MG63 (cell line): ENCODE data around the gene TNFSF15. TPM values are rescaled to one million over a fixed set of nuclear protein-coding genes. Genes with fewer than 3 reads are reported as not detected.

ENCODE experiments used
- DNase-seq: peaks from one replicate; pipeline ENCODE4 v3.0.0-alpha.2; 2020
- H3K27me3 ChIP-seq: fragments of 250-450 bp; sonication (Bioruptor Pico); 2 replicates; pipeline ENCODE4 v1.5.1; 2020; ENCODE audit warnings: mild to moderate bottlenecking, moderate library complexity
- H3K36me3 ChIP-seq: fragments of 250-450 bp; sonication (Bioruptor Pico); 2 replicates; pipeline ENCODE4 v1.5.1; 2020; ENCODE audit warnings: mild to moderate bottlenecking, moderate library complexity
- H3K4me3 ChIP-seq: fragments of 250-450 bp; sonication (Bioruptor Pico); 2 replicates; pipeline ENCODE4 v1.5.1; 2020; ENCODE audit warnings: mild to moderate bottlenecking, moderate library complexity
- H3K9me3 ChIP-seq: fragments of 250-450 bp; sonication (Bioruptor Pico); 2 replicates; pipeline ENCODE4 v1.5.1; 2020; ENCODE audit warnings: mild to moderate bottlenecking, moderate library complexity
- total RNA-seq: library from RNA; depleted of rRNA; stranded (reverse); fragments of >200 nt; shearing (Covaris generic); gene quantifications from 2 replicates; pipeline ENCODE4 v1.2.3, GENCODE V29; 2014; ENCODE audit warnings: low replicate concordance; rRNA removed

TNFSF15 gene
- total RNA-seq, result 0.20 and 0.42 TPM in 2 replicates

GRCh38 chr9:114805670-114806525 lies at the start of gene TNFSF15:
Gene TNFSF15, minus strand, starts transcription at chr9:114806039. Its CDS starts 27 bp downstream, at chr9:114806012.
- Histone ChIP-seq H3K9me3 (no peaks in the 10 kb centered on the region), H3K4me3 (no peak within 1 kb of the TSS), H3K36me3 (no peaks in the 10 kb centered on the region), H3K27me3 (no peaks in the 10 kb centered on the region)
- DNase-seq, result no peak

- no peaks in the 10 kb centered on the region for H3K36me3 ChIP-seq
- no peak overlapping the region for H3K4me3 ChIP-seq
- DNase-seq, result peak; percentile 74
- no peaks in the 10 kb centered on the region; the same call in 1 of the 2 replicates for H3K27me3 ChIP-seq
- H3K9me3 ChIP-seq, result 0 out of 2 replicates have a peak, but pooled peaks cover 4% of the 10 kb centered on the region
These were observed 49.6 kb upstream of the TNFSF15 start for GRCh38 chr9:114855488-114855887.

- H3K36me3 ChIP-seq, result no peaks in the 10 kb centered on the region
- no peaks in the 10 kb centered on the region; the same call in 1 of the 2 replicates for H3K27me3 ChIP-seq
- 0 out of 2 replicates have a peak, but pooled peaks cover 4% of the 10 kb centered on the region for H3K9me3 ChIP-seq
- DNase-seq, result no peak
- no peak overlapping the region for H3K4me3 ChIP-seq
These were observed 49.0 kb upstream of the TNFSF15 start for GRCh38 chr9:114854736-114855355.

GRCh38 chr9:114853071-114853855 lies 47.4 kb upstream of the TNFSF15 start:
- 0 out of 2 replicates have a peak, but pooled peaks cover 1% of the 10 kb centered on the region for H3K9me3 ChIP-seq
- H3K27me3 ChIP-seq, result no peaks in the 10 kb centered on the region
- DNase-seq, result no peak
- H3K4me3 ChIP-seq, result no peak overlapping the region
- H3K36me3 ChIP-seq, result no peaks in the 10 kb centered on the region

- Histone ChIP-seq H3K4me3 (no peak overlapping the region), H3K36me3 (no peaks in the 10 kb centered on the region), H3K27me3 (no peaks in the 10 kb centered on the region), H3K9me3 (no peaks in the 10 kb centered on the region)
- DNase-seq, result no peak
These were observed 46.3 kb upstream of the TNFSF15 start for GRCh38 chr9:114852050-114852594.

GRCh38 chr9:114851306-114851705 lies 45.5 kb upstream of the TNFSF15 start:
- no peak for DNase-seq
- H3K36me3 ChIP-seq, result no peaks in the 10 kb centered on the region
- no peaks in the 10 kb centered on the region for H3K9me3 ChIP-seq
- no peak overlapping the region for H3K4me3 ChIP-seq
- no peaks in the 10 kb centered on the region for H3K27me3 ChIP-seq

- Histone ChIP-seq H3K9me3 (no peaks in the 10 kb centered on the region), H3K36me3 (no peaks in the 10 kb centered on the region), H3K27me3 (no peaks in the 10 kb centered on the region), H3K4me3 (no peak overlapping the region)
- DNase-seq, result peak; percentile 12
These were observed 45.0 kb upstream of the TNFSF15 start for GRCh38 chr9:114850871-114851270.

GRCh38 chr9:114849450-114849849 lies 43.6 kb upstream of the TNFSF15 start:
- H3K36me3 ChIP-seq, result no peaks in the 10 kb centered on the region
- no peak for DNase-seq
- H3K4me3 ChIP-seq, result no peak overlapping the region
- H3K27me3 ChIP-seq, result no peaks in the 10 kb centered on the region
- no peaks in the 10 kb centered on the region for H3K9me3 ChIP-seq

- no peak overlapping the region for H3K4me3 ChIP-seq
- H3K36me3 ChIP-seq, result no peaks in the 10 kb centered on the region
- no peaks in the 10 kb centered on the region for H3K27me3 ChIP-seq
- DNase-seq, result no peak
- no peaks in the 10 kb centered on the region; the same call in 1 of the 2 replicates for H3K9me3 ChIP-seq
These were observed 41.9 kb upstream of the TNFSF15 start for GRCh38 chr9:114847492-114848417.

GRCh38 chr9:114845373-114845772 lies 39.5 kb upstream of the TNFSF15 start:
- H3K27me3 ChIP-seq, result no peaks in the 10 kb centered on the region
- DNase-seq, result no peak
- no peak overlapping the region for H3K4me3 ChIP-seq
- H3K36me3 ChIP-seq, result no peaks in the 10 kb centered on the region
- H3K9me3 ChIP-seq, result no peaks in the 10 kb centered on the region; the same call in 1 of the 2 replicates

GRCh38 chr9:114844766-114845165 lies 38.9 kb upstream of the TNFSF15 start:
- no peak for DNase-seq
- H3K4me3 ChIP-seq, result no peak overlapping the region
- no peaks in the 10 kb centered on the region; the same call in 1 of the 2 replicates for H3K9me3 ChIP-seq
- H3K36me3 ChIP-seq, result no peaks in the 10 kb centered on the region
- no peaks in the 10 kb centered on the region for H3K27me3 ChIP-seq

GRCh38 chr9:114837923-114838322 lies 32.1 kb upstream of the TNFSF15 start:
- no peak overlapping the region for H3K4me3 ChIP-seq
- no peaks in the 10 kb centered on the region for H3K27me3 ChIP-seq
- no peaks in the 10 kb centered on the region for H3K9me3 ChIP-seq
- H3K36me3 ChIP-seq, result no peaks in the 10 kb centered on the region
- peak; percentile 39 for DNase-seq

- no peaks in the 10 kb centered on the region for H3K27me3 ChIP-seq
- H3K36me3 ChIP-seq, result no peaks in the 10 kb centered on the region
- peak; percentile 20 for DNase-seq
These were observed 30.9 kb upstream of the TNFSF15 start for GRCh38 chr9:114836769-114837168.

GRCh38 chr9:114834386-114834785 lies 28.5 kb upstream of the TNFSF15 start:
- Histone ChIP-seq H3K36me3 (no peaks in the 10 kb centered on the region), H3K9me3 (no peaks in the 10 kb centered on the region), H3K27me3 (no peaks in the 10 kb centered on the region), H3K4me3 (no peak overlapping the region)
- DNase-seq, result no peak

More at GRCh38 chr9:114836769-114837168, 30.9 kb upstream of the TNFSF15 start:
- Histone ChIP-seq H3K4me3 (no peak overlapping the region), H3K9me3 (no peaks in the 10 kb centered on the region)

GRCh38 chr9:114830546-114830945 lies 24.7 kb upstream of the TNFSF15 start:
- no peak overlapping the region for H3K4me3 ChIP-seq
- DNase-seq, result peak; percentile 20

More at GRCh38 chr9:114830546-114830945, 24.7 kb upstream of the TNFSF15 start:
- no peaks in the 10 kb centered on the region for H3K9me3 ChIP-seq
- H3K27me3 ChIP-seq, result no peaks in the 10 kb centered on the region
- H3K36me3 ChIP-seq, result no peaks in the 10 kb centered on the region
